Suprapubic skin (tissue), 4 donors: ENCODE results near the gene DISP2. TPM values are rescaled to one million over a fixed set of nuclear protein-coding genes. Genes with fewer than 3 reads are reported as not detected.
A peak's percentile ranks its signal among the peaks of the same experiment; 100 is the strongest.

Experiments
- DNase-seq, 2 donors: peaks; one replicate each; pipeline ENCODE4 v3.0.0-alpha.2; 2019; ENCODE audit warnings: low spot score in 2 of 2
- H3K27ac ChIP-seq: fragments of 200-600 bp; sonication (generic); one replicate; pipeline ENCODE4 v1.5.1; 2019
- H3K27me3 ChIP-seq: fragments of 200-600 bp; sonication (generic); one replicate; pipeline ENCODE4 v1.5.1; 2019
- H3K36me3 ChIP-seq: fragments of 200-600 bp; sonication (generic); one replicate; pipeline ENCODE4 v1.5.1; 2019
- H3K4me1 ChIP-seq: fragments of 200-600 bp; sonication (generic); one replicate; pipeline ENCODE4 v1.5.1; 2019
- H3K4me3 ChIP-seq: fragments of 200-600 bp; sonication (generic); one replicate; pipeline ENCODE4 v1.5.1; 2019; ENCODE audit warnings: mild to moderate bottlenecking
- H3K9me3 ChIP-seq: fragments of 200-600 bp; sonication (generic); one replicate; pipeline ENCODE4 v1.5.1; 2019
- EP300 ChIP-seq: sonication (generic); formaldehyde crosslinking; IDR thresholded peaks from one replicate; pipeline ENCODE4 v1.6.1; 2017; ENCODE audit warnings: antibody characterized with exemption
- POLR2A ChIP-seq, 2 donors: fragments of 450-650 bp; IDR thresholded peaks; one replicate each; pipeline ENCODE4 v1.6.1; 2017; ENCODE audit warnings: antibody characterized with exemption in 2 of 2, mild to moderate bottlenecking in 2 of 2, moderate library complexity in 2 of 2
- POLR2AphosphoS5 ChIP-seq, 3 donors: sonication (generic); formaldehyde crosslinking; IDR thresholded peaks; one replicate each; pipeline ENCODE4 v1.6.1; 2017; ENCODE audit warnings: antibody characterized with exemption in 3 of 3
- WGBS: methylation state at CpG from one replicate; pipeline ENCODE4 v1.1.5; 2018; 5-methylcytosine and 5-hydroxymethylcytosine counted together
- total RNA-seq, 4 donors: library from RNA; depleted of rRNA; stranded (reverse); fragments of >200 nt; gene quantifications; one replicate each; pipeline ENCODE4 v1.1.0, GENCODE V29; 2016
- TF ChIP-seq, protein P1 (sequence below), 2 donors: fragments of 200-600 bp in 1 of 2; fragments of 450-650 bp in 1 of 2; sonication (generic) in 1 of 2; IDR thresholded peaks; one replicate each; pipeline ENCODE4 v1.5.1; 2016 to 2019; ENCODE audit warnings: antibody characterized with exemption in 2 of 2, mild to moderate bottlenecking in 1 of 2, moderate library complexity in 1 of 2

The DISP2 gene
- total RNA-seq, 4 donors from 2014 or later, result 0.04 to 0.21 (median 0.05) TPM; not detected in 1

DNA sequence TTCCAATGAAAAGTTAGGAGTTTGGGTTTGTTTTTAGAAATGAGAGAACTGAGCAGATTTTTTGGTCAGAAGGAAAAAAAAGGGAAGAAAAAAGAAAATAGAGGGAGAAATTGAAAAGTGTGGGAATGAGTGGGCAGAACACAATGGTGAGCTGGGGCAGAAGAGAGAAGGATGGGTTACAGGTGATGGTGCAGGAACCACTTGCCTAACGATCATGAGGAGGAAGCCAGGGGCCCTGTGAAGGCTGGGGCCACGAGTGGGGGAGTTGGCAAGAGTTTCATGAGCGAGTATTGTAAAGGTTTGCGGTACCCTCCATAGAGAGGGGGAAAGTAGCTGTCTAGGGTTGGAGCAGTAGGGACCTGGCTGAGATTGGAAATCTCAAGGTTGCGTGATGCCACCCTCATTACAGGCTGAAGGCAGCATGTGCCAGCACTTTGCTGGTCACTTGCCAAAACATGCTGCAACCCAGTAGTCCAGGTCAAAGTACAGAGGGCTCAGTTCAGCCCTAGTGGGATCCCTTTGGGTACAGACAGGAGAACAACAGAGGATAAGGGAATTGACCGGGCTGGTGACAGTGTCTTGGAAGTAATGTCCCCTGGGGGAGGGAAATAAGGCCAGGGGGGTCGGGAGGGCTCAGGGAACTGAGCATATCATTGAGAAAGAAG is 54.2 kb downstream of the DISP2 start:
- no peaks in the 10 kb centered on the region for H3K9me3 ChIP-seq
- peak in 1 of 2 donors; percentile 36 for DNase-seq
- H3K27me3 ChIP-seq, result no peaks in the 10 kb centered on the region
- H3K27ac ChIP-seq, result no peak overlapping the region
- 78% methylated on average over 7 of the region's 7 CpGs for whole genome bisulfite sequencing
- no peak overlapping the region for H3K4me3 ChIP-seq
- no peak for TF ChIP-seq POLR2A (IDR thresholded peaks at IDR 0.05)
- TF ChIP-seq POLR2AphosphoS5 (IDR thresholded peaks at IDR 0.05), result no peak
- H3K36me3 ChIP-seq, result peaks cover 56% of the 10 kb centered on the region
- H3K4me1 ChIP-seq, result peaks cover 2% of the 10 kb centered on the region

DNA sequence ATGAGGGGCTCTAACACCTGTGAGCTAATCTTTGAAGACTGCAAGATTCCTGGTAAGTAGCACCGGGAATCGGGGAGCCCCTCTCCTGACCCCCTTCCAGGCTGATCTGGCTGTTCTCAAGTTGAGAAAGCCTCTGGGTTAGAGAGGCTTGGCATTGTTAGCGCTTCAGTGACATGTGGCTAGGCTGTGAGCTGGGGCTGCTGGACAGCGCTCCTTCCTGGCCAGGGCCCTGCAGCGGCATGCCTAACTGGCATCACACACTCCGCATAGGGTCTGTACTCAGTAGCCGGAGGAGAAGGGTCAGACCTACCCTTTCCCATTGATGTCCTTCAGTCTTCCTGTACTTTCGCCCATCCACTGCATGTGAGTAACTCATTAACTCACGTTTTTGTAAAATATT is 55.0 kb downstream of the DISP2 start:
- Histone ChIP-seq H3K36me3 (peaks cover 57% of the 10 kb centered on the region), H3K4me1 (no peaks in the 10 kb centered on the region), H3K4me3 (no peak overlapping the region), H3K9me3 (no peaks in the 10 kb centered on the region), H3K27me3 (no peaks in the 10 kb centered on the region), H3K27ac (no peak overlapping the region)
- TF ChIP-seq POLR2AphosphoS5 (IDR thresholded peaks at IDR 0.05) (no peak), EP300 (no peak), POLR2A (IDR thresholded peaks at IDR 0.05) (no peak)
- TF ChIP-seq, protein P1, sequence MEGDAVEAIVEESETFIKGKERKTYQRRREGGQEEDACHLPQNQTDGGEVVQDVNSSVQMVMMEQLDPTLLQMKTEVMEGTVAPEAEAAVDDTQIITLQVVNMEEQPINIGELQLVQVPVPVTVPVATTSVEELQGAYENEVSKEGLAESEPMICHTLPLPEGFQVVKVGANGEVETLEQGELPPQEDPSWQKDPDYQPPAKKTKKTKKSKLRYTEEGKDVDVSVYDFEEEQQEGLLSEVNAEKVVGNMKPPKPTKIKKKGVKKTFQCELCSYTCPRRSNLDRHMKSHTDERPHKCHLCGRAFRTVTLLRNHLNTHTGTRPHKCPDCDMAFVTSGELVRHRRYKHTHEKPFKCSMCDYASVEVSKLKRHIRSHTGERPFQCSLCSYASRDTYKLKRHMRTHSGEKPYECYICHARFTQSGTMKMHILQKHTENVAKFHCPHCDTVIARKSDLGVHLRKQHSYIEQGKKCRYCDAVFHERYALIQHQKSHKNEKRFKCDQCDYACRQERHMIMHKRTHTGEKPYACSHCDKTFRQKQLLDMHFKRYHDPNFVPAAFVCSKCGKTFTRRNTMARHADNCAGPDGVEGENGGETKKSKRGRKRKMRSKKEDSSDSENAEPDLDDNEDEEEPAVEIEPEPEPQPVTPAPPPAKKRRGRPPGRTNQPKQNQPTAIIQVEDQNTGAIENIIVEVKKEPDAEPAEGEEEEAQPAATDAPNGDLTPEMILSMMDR (IDR thresholded peaks at IDR 0.05), result no peak
- DNase-seq, result no peak
- WGBS, result 93% methylated on average over 9 of the region's 9 CpGs

DNA sequence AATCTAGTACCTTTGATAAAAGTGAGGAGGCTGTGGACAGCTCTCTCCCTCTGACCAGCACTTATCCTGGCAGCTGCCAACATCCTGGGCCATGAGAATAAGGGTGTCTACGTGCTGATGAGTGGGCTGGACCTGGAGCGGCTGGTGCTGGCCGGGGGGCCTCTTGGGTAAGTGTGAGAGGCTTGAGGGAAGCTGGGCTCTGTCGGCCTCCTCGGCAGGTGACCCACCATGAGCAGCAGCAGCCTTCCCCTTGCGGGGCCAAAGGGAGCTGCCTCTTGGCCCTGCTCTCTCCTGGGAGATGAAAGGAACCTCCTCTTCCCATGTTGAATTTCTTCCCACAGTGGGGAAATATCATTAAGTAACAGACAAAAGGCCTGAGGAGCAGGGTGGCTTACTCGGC is 56.8 kb downstream of the DISP2 start:
- H3K36me3 ChIP-seq, result peaks cover 63% of the 10 kb centered on the region
- WGBS, result 97% methylated on average over 5 of the region's 7 CpGs

DNA sequence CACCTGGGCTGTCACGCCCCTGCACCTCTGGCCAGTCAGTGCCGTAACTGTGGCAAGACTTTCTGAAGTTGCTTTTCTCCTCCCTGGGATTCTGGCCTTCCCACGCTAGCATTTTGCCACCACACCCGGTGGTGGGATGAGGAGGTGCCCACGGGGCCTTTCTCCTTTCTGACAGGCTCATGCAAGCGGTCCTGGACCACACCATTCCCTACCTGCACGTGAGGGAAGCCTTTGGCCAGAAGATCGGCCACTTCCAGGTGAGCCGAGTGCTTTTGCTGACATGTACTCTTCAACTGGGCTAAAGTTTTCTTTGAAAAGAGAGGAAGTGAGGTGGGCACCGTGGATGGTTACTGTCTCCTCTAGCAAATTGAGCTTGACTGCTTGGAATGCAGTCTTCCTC is 57.2 kb downstream of the DISP2 start:
- H3K36me3 ChIP-seq, result peaks cover 63% of the 10 kb centered on the region
- TF ChIP-seq POLR2AphosphoS5 (IDR thresholded peaks at IDR 0.05) (no peak), EP300 (no peak), POLR2A (IDR thresholded peaks at IDR 0.05) (no peak)
- TF ChIP-seq, protein P1 (IDR thresholded peaks at IDR 0.05), result no peak
- H3K27me3 ChIP-seq, result no peaks in the 10 kb centered on the region
- peak in 1 of 2 donors; percentile 48 for DNase-seq
- H3K9me3 ChIP-seq, result no peaks in the 10 kb centered on the region
- H3K4me3 ChIP-seq, result no peak overlapping the region
- no peak overlapping the region for H3K27ac ChIP-seq
- WGBS, result 80% methylated on average over 10 of the region's 10 CpGs
- peaks cover under 1% of the 10 kb centered on the region for H3K4me1 ChIP-seq

More for the DNA sequence above, 56.8 kb downstream of the DISP2 start:
- no peaks in the 10 kb centered on the region for H3K4me1 ChIP-seq
- no peak overlapping the region for H3K4me3 ChIP-seq
- TF ChIP-seq, protein P1 (IDR thresholded peaks at IDR 0.05), result no peak
- TF ChIP-seq EP300 (no peak), POLR2A (IDR thresholded peaks at IDR 0.05) (no peak), POLR2AphosphoS5 (IDR thresholded peaks at IDR 0.05) (no peak)
- no peak overlapping the region for H3K27ac ChIP-seq
- H3K9me3 ChIP-seq, result no peaks in the 10 kb centered on the region
- H3K27me3 ChIP-seq, result no peaks in the 10 kb centered on the region
- DNase-seq, result peak in 1 of 2 donors; percentile 50

DNA sequence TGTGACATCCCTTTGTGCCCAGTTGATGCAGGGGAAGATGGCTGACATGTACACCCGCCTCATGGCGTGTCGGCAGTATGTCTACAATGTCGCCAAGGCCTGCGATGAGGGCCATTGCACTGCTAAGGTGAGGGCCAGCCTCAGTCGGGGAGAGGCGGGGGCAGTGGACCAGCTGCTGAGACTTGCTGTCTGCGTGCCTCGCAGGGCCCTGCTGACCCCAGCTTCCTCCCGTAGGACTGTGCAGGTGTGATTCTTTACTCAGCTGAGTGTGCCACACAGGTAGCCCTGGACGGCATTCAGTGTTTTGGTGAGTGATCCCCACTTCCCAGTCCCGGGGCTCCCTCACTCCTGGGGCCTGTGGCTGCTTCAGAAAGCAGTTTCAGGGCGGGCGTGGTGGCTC is 58.0 kb downstream of the DISP2 start:
- peaks cover 55% of the 10 kb centered on the region for H3K36me3 ChIP-seq
- DNase-seq, result peak in 1 of 2 donors; percentile 45
- H3K4me1 ChIP-seq, result peaks cover 9% of the 10 kb centered on the region
- H3K27ac ChIP-seq, result no peak overlapping the region
- no peak overlapping the region for H3K4me3 ChIP-seq
- TF ChIP-seq, protein P1 (IDR thresholded peaks at IDR 0.05), result no peak
- no peak for TF ChIP-seq POLR2A (IDR thresholded peaks at IDR 0.05)
- no peak for TF ChIP-seq POLR2AphosphoS5 (IDR thresholded peaks at IDR 0.05)
- TF ChIP-seq EP300, result no peak
- 92% methylated on average over 6 of the region's 14 CpGs for WGBS
- H3K27me3 ChIP-seq, result no peaks in the 10 kb centered on the region
- no peaks in the 10 kb centered on the region for H3K9me3 ChIP-seq
